CD4-positive, alpha-beta T cell treated with Interleukin-17A for 4 hours (primary cell): ENCODE results near the gene DHRS7.
A peak's percentile ranks its signal among the peaks of the same experiment; 100 is the strongest.
"Not testable (repeated sequence)": the region's sequence is repeated elsewhere in the genome, so short reads cannot be mapped to it uniquely, and the experiment has no call there.

ENCODE experiments used
- DNase-seq: peaks from one replicate; pipeline ENCODE4 v3.0.0-alpha.2; 2020; ENCODE audit warnings: mixed read lengths

DHRS7 gene

DNA sequence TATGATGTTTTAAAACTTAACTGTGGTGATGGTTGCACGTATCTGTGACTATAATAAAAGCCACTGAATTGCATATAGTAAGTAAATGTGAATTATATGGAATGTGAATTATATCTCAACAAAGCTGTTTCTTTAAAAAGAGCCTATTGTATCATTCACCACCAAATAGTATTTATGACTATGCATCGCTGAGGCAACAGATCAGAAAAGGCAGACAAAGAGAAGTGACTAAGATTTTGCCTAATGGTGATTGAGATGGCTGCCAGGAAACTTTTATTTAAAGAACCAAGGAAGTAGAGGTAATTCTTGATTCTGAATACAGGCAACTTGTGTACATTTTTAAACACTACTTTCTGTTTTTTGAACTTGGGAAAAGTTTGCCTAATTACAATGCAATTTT, 31.7 kb downstream of the DHRS7 start:
- no peak for DNase-seq

DNA sequence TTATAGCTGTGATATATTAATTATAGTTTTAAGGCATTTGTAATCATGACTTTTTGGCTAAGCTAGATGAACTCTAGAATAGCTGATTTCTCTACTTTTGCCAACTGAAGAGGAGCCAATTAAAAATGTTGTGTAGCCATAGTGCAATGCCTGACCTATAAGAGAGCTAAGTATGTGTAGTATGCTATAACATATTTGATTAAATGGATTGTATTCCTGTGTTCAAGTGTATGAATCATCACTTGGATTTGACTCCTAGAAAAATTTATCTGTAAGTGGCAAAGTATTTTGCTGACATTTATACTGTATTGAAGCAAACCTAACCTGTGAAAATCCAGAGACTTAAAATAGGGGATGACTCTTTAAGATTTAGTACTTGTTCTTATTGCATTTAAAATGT, 39.3 kb downstream of the DHRS7 start:
- DNase-seq, result no peak

DNA sequence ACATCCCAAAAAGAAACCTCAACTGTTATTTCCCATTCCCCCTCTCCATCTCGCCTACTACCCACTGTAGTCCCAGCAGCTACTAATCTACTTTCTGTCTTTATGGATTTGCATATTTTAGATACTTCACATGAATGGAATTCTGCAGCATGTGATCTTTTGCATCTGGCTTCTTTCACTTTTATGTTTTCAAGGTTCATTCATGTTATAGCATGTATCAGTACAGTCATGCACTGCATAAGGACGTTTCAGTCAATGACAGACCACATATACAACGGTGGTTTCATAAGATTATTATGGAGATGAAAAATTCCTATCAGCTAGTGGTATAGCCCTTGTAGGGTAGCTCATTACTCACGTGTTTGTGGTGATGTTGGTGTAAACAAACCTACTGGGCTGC, 49.0 kb downstream of the DHRS7 start:
- DNase-seq, result no peak

DNA sequence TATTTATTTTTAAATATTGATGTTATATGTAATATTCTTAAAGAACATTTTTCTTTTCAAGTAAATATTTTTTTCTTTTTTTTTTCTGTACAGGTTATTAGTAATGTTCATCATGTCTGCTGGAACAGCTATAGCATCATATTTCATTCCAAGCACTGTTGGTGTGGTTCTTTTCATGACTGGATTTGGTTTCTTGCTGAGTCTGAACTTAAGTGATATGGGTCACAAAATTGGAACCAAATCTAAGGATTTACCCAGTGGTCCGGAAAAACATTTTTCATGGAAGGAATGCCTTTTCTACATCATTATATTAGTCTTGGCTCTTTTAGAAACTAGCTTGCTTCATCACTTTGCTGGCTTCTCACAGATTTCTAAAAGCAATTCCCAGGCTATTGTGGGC, 50.3 kb downstream of the DHRS7 start:
- no peak for DNase-seq

DNA sequence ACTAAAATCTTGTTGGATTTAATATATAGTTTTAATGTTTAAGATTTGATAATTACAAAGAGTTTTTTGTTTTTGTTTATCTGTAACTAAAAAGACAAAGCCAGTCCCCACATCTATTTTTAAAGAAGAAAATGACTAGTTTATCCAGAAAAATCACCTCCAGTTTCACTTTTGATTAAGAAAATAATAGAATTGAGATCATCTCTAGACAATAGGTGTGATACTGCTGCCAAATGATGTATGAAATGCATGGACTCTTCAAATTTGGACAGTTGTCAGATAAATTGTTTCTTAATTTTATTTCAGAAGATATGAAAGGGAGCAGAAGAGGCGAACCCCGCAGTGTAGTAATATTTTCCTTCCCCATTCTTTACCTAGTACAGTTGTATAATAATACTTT, 53.5 kb downstream of the DHRS7 start:
- DNase-seq, result no peak

DNA sequence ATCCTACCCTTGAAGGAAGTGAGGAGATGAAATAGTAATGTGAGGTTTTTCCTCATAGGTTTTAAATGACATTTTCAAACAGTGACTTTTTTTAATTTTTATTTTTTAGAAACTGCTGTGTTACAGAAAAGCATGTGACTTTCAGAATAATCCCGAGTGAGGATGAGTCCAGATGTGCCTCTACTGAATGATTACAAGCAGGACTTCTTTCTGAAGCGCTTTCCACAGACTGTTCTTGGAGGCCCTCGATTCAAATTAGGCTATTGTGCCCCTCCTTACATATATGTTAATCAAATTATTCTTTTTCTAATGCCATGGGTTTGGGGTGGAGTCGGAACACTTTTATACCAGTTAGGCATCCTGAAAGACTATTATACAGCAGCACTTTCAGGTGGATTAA, 57.7 kb downstream of the DHRS7 start:
- DNase-seq, result no peak

DNA sequence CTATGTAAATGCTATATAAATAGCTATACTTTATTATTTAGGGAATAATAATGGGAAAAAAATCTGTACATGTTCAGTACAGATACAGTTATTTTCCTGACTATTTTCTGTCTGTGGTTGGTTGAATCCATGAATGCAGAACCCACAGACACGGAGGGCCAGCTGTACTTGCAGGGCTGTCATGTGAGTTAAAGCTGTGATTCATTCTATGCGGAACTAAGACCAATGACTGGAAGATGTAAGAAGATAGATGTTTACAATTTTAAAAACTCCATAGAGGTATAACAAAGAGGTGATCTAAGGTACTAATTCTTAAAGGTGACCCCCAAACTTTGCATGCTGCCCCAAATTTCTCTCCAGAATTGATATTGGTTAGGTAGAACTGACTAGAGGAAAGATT, 58.9 kb downstream of the DHRS7 start:
- no peak for DNase-seq

DNA sequence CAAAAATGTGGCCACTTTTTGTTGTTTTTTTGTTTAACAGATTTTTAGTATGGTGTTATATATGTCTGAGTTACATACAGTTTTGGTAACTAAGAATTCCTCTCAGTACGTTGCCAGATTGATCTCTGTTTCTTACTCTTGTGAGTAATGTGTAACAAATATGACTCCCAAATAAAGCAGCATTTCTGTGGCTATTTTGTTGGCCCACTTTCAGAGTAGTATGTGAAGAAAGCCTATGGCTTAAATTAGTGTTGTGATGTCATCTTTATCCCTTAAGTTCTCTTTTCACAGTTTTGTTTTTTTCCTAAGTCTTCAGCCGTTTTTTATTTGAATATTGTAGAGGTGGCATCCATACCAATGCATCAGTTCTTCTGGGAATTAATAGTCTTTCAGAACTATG, 62.8 kb downstream of the DHRS7 start:
- DNase-seq, result no peak

DNA sequence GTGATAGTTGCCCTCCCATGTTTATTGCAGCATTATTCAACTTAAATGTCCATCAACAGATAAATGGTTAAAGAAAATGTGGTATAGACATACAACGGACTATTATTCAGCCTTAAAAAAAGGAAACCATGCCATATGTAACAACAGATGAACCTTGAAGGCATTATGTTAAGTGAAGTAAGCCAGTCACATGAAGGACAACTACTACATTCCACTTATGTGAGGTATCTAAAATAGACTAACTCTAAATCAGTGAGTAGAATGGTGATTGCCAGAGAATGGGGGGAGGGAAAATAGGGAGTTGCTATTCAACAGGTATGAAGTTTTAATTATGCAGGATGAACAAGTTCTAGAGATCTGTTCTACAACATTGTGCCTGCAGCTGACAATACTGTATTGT, 63.4 kb downstream of the DHRS7 start:
- DNase-seq, result no peak

DNA sequence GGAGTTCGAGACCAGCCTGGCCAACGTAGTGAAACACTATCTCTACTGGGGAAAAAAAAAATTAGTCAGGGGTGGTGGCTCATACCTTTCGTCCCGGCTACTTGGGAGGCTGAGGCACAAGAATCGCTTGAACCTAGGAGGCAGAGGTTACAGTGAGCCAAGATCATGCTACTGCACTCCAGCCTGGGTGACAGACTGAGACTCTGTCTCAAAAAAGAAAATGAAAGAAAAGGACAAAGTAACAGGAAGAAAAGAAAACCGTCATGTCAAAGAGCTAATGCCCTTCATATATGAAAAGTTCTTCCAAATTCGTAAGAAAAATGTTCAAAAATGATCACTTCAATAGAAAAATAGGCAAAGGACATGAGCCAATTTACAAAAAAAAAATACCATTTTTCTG, 65.3 kb downstream of the DHRS7 start:
- not testable (repeated sequence) for DNase-seq

DNA sequence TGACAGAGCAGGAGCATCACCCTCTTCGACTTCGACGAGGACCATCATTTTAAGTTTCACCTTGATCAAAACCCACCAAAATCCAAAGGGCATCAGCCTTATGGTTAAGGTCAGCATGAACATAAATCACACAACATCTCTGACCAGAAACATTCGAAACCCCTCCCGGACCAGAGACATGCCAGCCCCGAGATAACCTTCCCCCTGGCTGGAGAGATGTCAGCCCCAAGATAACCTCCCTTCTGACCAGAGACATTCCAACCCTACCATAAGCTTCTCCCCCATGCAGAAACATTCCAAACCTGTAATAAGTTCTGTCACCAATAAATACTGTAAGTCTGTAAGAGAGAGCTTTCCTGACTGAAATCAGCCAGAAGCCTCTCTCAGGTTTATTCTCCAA, 67.2 kb downstream of the DHRS7 start:
- DNase-seq, result no peak

DNA sequence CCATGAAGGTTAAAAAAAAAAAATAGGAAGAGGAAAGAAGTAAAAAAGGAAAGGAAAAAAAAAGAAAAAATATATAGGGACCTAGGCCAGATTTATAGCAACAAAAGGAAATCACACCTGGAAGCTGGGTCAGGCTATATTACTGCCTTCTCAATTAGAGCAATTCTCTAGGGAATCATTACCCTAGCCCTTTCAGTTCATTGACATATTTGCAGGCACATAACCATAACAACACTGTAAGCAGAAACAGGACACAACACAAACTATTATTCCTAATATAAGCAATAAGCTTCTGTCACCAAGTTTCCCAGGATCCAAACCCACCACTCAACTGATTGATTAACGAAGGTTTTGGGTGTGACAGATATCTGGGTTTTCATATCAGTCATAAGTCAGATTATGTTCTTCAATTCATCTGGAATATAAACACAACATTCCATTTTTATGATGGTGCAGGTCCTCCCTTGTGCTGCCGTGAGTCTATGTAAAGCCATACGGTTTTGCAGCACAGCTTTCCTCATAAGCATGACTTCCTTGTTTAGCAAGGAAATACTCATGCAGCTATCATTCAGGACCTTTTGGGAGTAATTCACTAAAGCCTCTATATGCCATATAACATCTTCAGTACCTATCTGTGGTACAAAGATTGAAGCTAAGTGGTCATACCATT, 69.3 kb downstream of the DHRS7 start:
- no peak for DNase-seq

DNA sequence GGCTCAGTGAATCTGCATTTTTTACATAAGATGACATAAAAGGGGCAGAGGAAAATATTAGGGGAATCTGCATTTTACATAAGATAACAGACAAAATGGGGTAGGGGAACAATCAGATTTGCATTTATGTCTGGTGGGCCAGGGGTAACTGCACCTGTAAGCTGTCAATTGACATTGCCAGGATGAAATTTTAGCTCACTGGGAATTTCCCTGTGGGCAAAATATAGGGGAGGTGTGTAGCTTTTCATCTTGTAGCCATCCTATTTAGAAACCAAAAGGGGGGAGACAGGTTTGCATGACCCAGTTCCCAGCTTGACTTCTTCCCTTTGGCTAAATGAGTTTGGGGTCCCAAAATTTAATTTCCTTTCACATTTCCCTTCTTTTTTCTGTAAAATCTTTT, 70.0 kb downstream of the DHRS7 start:
- no peak for DNase-seq

DNA sequence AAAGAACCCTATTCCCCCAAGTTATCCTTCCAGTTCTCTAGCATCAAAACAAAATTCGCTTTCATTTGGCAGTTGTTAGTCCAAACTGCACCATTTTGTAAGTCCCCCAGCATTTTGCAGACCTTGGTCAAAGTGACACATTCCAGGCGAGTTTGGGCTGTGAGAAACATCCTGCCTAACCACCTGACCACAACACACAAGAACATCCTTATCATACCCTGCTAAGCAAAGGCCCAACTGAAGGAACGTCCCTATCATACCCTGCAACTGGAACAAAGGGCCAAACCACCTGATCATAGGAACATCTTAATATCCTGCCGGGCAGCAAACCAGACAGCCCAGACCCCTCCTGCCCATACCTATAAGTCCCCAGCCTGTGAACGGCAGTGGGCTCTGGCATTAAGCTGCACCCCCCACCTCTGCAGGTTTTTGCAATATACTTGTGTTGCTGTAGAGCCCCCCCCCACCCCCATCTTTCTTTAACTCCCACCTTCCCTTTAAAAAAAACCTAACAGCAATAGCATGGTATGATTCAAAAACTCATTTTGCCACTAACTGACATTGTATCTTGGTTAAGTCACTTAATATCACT, 70.8 kb downstream of the DHRS7 start:
- peak; percentile 6 for DNase-seq
